HS-27A (cell line): ENCODE results near the gene CPNE5.

Source experiments
- DNase-seq: peaks from one replicate; pipeline ENCODE4 v3.0.0-alpha.2; 2012; ENCODE audit warnings: low read depth, missing footprints

CPNE5 gene

GRCh38 chr6:36791085-36791484 is 48.2 kb downstream of the CPNE5 start:
- no peak for DNase-seq

GRCh38 chr6:36788768-36789167 is 50.5 kb downstream of the CPNE5 start:
- DNase-seq = no peak

GRCh38 chr6:36788186-36788585 is 51.1 kb downstream of the CPNE5 start:
- DNase-seq = no peak

GRCh38 chr6:36787210-36787609 is 52.0 kb downstream of the CPNE5 start:
- no peak for DNase-seq

DNA sequence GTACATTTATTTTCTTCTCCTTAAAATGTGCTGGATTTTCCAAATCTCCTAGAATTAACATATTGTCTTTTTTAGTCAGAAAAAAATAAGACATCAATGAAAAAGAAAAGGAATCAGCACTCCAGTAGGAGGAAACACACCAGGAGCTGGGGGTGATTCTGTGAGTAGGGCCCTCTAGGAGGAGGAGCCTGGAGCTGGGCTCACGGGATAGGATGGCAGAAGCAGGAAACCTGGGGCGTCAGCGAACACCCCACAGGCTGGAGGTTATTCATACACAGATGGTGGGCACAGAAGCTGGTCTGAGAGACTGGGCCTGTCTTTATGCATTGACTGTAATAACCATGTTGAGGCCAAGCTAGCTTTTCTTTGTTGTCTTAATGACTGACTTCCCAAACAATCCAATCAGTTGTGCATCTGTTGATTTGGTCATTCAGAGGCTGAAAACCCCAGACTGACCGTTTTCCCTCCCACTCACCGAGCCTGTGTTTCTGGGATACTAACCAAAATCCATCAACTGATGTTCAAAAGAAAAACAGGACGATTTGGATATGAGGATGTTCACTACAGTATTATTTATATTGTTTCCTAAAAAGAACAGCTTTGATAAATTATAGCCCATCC is 53.1 kb downstream of the CPNE5 start:
- no peak for DNase-seq

DNA sequence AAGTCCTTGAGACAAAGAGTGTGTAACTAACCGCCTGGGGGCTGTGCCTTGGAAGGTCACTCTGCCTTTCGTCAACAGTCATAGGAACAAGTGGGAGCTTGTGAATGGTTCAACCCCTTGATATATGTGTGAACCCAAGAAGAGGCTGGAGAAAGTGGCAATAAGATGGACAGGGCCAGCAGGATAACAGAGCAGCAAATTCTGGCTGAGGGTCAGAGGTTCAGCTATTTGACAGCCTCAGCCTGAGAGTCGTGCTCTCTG is 54.9 kb downstream of the CPNE5 start:
- no peak for DNase-seq

DNA sequence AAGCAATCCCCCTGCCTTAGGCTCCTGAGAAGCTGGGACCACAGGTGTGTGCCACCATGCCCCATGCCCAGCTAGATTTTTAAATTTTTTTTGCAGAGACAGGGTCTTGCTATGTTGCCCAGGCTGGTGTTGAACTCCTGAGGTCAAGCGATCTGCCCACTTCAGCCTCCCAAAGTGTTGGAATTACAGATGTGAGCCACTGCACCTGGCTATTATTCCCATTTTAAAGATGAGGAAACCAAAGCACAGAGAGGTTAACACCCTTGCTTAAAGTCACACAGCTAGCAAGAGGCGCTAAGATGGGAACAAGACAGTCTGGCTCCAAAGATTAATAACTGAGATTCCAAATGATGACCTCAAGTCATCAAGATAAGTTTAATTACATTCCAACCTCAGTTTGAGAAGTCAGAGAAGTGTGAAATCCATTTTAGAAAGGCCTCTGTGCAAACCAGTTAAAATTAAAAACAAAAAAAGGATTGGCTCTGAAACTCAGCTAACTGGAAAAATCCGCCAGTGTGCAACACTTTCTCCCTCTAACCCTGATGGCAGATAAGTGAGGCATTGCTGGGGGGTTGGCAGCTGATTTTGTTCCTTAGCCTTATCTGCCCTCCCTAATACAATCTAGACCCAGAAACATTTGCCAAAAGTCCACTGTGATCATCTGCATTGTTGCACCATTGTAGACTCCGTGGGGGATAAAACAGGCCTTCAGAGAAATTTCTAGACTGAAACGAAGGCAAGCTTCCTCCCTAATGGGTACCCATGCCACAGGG is 55.5 kb downstream of the CPNE5 start:
- DNase-seq = no peak

DNA sequence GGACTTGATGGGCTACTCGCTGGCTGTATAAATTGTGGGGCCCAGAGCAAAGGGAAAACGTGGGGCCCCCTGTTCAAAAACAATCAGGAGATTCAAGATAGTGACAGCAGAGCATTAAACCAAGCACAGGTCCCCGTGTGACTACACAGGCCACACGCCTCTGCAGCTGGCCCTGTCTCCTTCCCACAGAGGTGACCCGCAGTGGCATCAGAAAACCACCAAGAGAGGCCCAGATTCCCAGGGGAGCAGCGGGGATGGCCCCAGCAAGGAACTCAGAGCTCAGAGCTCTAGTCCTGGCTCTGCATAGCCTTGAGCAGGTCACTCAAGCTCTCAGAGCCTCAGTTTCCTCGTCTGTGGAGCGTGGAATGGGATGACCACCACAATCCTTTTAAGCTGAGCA is 57.6 kb downstream of the CPNE5 start:
- no peak for DNase-seq

GRCh38 chr6:36780442-36781177 is 58.6 kb downstream of the CPNE5 start:
- no peak for DNase-seq

GRCh38 chr6:36779227-36779626 is 60.0 kb downstream of the CPNE5 start:
- no peak for DNase-seq

- no peak for DNase-seq
These were observed 61.4 kb downstream of the CPNE5 start for GRCh38 chr6:36777801-36778200.

DNA sequence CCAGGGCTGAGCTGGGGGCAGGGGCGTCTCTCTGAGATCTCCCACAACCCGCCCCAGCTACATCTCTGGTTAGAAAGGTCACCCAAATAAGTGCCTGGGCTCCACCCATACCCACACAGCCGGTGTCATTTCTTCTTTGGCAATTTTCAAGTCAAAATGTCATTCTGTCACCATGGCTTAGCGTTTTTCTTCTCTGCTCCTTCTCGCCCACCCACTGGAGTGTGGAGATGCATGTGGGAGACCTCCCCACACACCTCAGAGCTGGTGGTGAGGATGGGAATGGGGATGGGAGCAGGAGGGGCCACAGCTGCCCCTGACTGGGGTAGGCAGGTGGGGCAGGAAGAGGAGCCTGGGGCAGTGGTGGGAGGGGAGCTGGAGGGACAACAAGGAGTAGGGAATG is 63.1 kb downstream of the CPNE5 start:
- no peak for DNase-seq

DNA sequence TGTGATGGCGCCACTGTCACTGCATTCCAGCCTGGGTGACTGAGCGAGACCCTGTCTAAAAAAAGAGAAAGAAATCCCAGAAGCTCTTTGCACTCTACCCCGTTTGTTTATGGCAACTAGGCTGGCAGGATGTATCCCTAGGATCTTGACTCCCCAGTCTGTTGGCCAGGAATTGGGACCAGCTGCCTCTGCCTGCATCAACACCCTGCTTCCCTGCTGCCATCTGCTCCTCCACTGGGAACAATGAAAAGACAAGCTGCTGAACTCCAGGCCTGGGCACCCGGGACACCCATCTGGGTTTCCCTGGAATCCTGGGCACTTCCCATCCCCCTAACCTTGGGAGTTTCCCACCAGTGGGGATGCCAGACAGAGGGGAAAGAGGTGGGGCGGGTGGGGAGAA is 64.9 kb downstream of the CPNE5 start:
- DNase-seq = no peak

- DNase-seq = no peak
These were observed 66.8 kb downstream of the CPNE5 start for GRCh38 chr6:36772397-36772796.

GRCh38 chr6:36771145-36771544 is 68.1 kb downstream of the CPNE5 start:
- no peak for DNase-seq

- DNase-seq = peak; percentile 42
These were observed 69.4 kb downstream of the CPNE5 start for GRCh38 chr6:36769676-36770499.

- no peak for DNase-seq
These were observed 70.0 kb downstream of the CPNE5 start for GRCh38 chr6:36769183-36769675.

GRCh38 chr6:36766399-36766945 is 72.8 kb downstream of the CPNE5 start:
- no peak for DNase-seq

- peak; percentile 51 for DNase-seq
These were observed 73.4 kb downstream of the CPNE5 start for GRCh38 chr6:36765594-36766398.

GRCh38 chr6:36765190-36765589 is 74.1 kb downstream of the CPNE5 start:
- DNase-seq = no peak

DNA sequence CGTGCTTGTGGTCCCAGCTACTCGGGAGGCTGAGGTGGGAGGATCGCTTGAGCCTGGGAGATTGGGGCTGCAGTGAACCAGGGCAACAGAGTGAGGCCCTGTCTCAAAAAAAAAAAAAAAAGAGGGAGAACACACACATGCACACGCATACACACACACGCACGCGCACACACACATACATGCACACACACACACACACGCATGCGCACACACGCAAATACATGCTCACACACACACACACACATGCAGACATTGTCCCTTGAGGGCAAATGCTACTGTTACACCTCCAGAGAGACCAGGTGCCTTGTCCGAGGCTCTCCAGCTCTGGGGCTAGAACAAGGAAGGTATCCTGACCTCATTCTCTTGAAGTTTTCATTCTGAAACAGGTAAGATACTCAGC is 77.1 kb downstream of the CPNE5 start:
- no peak for DNase-seq
